Measurements from ENCODE around the gene OR2V2.

- TF ChIP-seq, protein P1, sequence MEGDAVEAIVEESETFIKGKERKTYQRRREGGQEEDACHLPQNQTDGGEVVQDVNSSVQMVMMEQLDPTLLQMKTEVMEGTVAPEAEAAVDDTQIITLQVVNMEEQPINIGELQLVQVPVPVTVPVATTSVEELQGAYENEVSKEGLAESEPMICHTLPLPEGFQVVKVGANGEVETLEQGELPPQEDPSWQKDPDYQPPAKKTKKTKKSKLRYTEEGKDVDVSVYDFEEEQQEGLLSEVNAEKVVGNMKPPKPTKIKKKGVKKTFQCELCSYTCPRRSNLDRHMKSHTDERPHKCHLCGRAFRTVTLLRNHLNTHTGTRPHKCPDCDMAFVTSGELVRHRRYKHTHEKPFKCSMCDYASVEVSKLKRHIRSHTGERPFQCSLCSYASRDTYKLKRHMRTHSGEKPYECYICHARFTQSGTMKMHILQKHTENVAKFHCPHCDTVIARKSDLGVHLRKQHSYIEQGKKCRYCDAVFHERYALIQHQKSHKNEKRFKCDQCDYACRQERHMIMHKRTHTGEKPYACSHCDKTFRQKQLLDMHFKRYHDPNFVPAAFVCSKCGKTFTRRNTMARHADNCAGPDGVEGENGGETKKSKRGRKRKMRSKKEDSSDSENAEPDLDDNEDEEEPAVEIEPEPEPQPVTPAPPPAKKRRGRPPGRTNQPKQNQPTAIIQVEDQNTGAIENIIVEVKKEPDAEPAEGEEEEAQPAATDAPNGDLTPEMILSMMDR (IDR thresholded peaks at IDR 0.05): no peak
- no peak for TF ChIP-seq POLR2A (IDR thresholded peaks at IDR 0.05)
Measured at GRCh38 chr5:181205761-181206649, 58.6 kb downstream of the OR2V2 start.
